ENCODE results near the gene UTP25.
A peak's percentile ranks its signal among the peaks of the same experiment; 100 is the strongest.

UTP25 gene

GRCh38 chr1:209840611-209841010 is 12.8 kb downstream of the UTP25 start:
- TF ChIP-seq GATA2 (IDR thresholded peaks at IDR 0.05; ENCODE audit: low read depth, low read length) (no peak), GATA3 (IDR thresholded peaks at IDR 0.05; ENCODE audit: low read depth, low read length) (no peak)

- TF ChIP-seq GATA2 (IDR thresholded peaks at IDR 0.05; ENCODE audit: low read depth, low read length) = no peak
These were observed 17.1 kb downstream of the UTP25 start for GRCh38 chr1:209844695-209845407.

GRCh38 chr1:209845408-209845725 is 17.6 kb downstream of the UTP25 start:
- no peak for TF ChIP-seq GATA2 (IDR thresholded peaks at IDR 0.05; ENCODE audit: low read depth, low read length)
- no peak for TF ChIP-seq GATA3 (IDR thresholded peaks at IDR 0.05; ENCODE audit: low read depth, low read length)

- TF ChIP-seq GATA2 (IDR thresholded peaks at IDR 0.05; ENCODE audit: low read depth, low read length) = no peak
- TF ChIP-seq GATA3 (IDR thresholded peaks at IDR 0.05; ENCODE audit: low read depth, low read length) = no peak
These were observed 21.6 kb downstream of the UTP25 start for GRCh38 chr1:209849388-209849787.

- TF ChIP-seq GATA3 (IDR thresholded peaks at IDR 0.05; ENCODE audit: low read depth, low read length) (no peak), GATA2 (IDR thresholded peaks at IDR 0.05; ENCODE audit: low read depth, low read length) (no peak)
These were observed 22.7 kb downstream of the UTP25 start for GRCh38 chr1:209850342-209850979.

GRCh38 chr1:209853676-209854075 is 25.9 kb downstream of the UTP25 start:
- TF ChIP-seq GATA2 (IDR thresholded peaks at IDR 0.05; ENCODE audit: low read depth, low read length) (no peak), GATA3 (IDR thresholded peaks at IDR 0.05; ENCODE audit: low read depth, low read length) (no peak)

GRCh38 chr1:209854196-209854595 is 26.4 kb downstream of the UTP25 start:
- TF ChIP-seq GATA3 (IDR thresholded peaks at IDR 0.05; ENCODE audit: low read depth, low read length) (no peak), GATA2 (IDR thresholded peaks at IDR 0.05; ENCODE audit: low read depth, low read length) (no peak)

GRCh38 chr1:209855006-209855405 is 27.2 kb downstream of the UTP25 start:
- TF ChIP-seq GATA2 (IDR thresholded peaks at IDR 0.05; ENCODE audit: low read depth, low read length) (no peak), GATA3 (IDR thresholded peaks at IDR 0.05; ENCODE audit: low read depth, low read length) (no peak)

GRCh38 chr1:209855623-209856022 is 27.9 kb downstream of the UTP25 start:
- TF ChIP-seq GATA2 (IDR thresholded peaks at IDR 0.05; ENCODE audit: low read depth, low read length) (no peak), GATA3 (IDR thresholded peaks at IDR 0.05; ENCODE audit: low read depth, low read length) (no peak)

GRCh38 chr1:209858561-209859103 is 30.9 kb downstream of the UTP25 start:
- TF ChIP-seq GATA3 (IDR thresholded peaks at IDR 0.05; ENCODE audit: low read depth, low read length) (no peak), GATA2 (IDR thresholded peaks at IDR 0.05; ENCODE audit: low read depth, low read length) (no peak)

GRCh38 chr1:209860293-209860881 is 32.6 kb downstream of the UTP25 start:
- TF ChIP-seq GATA2 (IDR thresholded peaks at IDR 0.05; ENCODE audit: low read depth, low read length) (no peak), GATA3 (IDR thresholded peaks at IDR 0.05; ENCODE audit: low read depth, low read length) (no peak)

GRCh38 chr1:209861242-209861641 is 33.5 kb downstream of the UTP25 start:
- TF ChIP-seq GATA2 (IDR thresholded peaks at IDR 0.05; ENCODE audit: low read depth, low read length) (peak; percentile 53; the same call in 1 of the 2 replicates), GATA3 (IDR thresholded peaks at IDR 0.05; ENCODE audit: low read depth, low read length) (no peak)

- TF ChIP-seq GATA2 (IDR thresholded peaks at IDR 0.05; ENCODE audit: low read depth, low read length) = peak; percentile 77
- TF ChIP-seq GATA3 (IDR thresholded peaks at IDR 0.05; ENCODE audit: low read depth, low read length) = no peak; the same call in 1 of the 2 replicates
These were observed 34.9 kb downstream of the UTP25 start for GRCh38 chr1:209862391-209863356.

Data from SH-SY5Y (cell line).